ENCODE data around the gene CSNK1E.

DNA sequence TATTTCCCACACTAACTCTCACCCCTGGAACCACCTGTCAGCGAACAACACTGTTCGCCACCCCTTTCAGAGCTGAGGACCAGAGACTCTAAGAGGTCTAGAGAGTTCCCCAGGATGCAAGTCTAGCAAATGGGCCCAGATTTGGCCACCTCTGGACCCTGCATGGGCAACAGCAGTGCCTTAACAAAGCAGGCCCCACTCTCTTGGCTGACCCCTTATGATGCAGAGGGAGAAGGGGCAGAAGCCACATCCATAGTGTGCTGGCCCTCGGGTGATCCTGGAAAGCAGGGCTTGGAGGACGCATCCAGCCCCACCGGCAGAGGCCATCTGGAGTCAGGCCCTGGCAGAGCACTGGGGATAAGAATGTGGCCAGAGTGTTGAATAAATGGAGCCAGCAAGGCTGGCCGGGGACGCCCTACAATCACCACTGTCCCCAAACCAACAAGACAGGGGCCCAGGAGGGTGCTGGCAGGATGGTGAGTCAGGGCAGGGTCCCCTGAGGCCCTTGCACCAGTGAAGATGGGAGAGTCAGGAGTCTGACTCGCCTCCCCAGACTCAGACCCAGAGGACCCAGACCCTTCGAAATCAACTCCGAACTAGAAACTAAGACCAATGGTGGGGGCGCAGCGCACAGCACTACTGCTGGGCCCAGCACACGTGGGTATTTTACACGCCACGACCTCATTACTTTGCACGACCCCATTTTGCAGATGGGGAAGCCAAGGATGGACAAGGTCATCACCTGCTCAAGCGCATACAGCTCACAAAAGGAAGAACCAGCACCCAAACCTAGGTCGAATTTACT lies 6.5 kb downstream of the CSNK1E start:
- no peak for TF ChIP-seq POLR2A (IDR thresholded peaks at IDR 0.05; ENCODE audit: low read depth)
- TF ChIP-seq, protein P1, sequence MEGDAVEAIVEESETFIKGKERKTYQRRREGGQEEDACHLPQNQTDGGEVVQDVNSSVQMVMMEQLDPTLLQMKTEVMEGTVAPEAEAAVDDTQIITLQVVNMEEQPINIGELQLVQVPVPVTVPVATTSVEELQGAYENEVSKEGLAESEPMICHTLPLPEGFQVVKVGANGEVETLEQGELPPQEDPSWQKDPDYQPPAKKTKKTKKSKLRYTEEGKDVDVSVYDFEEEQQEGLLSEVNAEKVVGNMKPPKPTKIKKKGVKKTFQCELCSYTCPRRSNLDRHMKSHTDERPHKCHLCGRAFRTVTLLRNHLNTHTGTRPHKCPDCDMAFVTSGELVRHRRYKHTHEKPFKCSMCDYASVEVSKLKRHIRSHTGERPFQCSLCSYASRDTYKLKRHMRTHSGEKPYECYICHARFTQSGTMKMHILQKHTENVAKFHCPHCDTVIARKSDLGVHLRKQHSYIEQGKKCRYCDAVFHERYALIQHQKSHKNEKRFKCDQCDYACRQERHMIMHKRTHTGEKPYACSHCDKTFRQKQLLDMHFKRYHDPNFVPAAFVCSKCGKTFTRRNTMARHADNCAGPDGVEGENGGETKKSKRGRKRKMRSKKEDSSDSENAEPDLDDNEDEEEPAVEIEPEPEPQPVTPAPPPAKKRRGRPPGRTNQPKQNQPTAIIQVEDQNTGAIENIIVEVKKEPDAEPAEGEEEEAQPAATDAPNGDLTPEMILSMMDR (IDR thresholded peaks at IDR 0.05) = no peak

Measured in esophagus muscularis mucosa (tissue), 3 donors.